ENCODE measurements around the gene DYSF. TPM values are rescaled to one million over a fixed set of nuclear protein-coding genes. Genes with fewer than 3 reads are reported as not detected.

DYSF gene
- polyA plus RNA-seq, 1 donor from 2014 or later, result 0.04 TPM

DNA sequence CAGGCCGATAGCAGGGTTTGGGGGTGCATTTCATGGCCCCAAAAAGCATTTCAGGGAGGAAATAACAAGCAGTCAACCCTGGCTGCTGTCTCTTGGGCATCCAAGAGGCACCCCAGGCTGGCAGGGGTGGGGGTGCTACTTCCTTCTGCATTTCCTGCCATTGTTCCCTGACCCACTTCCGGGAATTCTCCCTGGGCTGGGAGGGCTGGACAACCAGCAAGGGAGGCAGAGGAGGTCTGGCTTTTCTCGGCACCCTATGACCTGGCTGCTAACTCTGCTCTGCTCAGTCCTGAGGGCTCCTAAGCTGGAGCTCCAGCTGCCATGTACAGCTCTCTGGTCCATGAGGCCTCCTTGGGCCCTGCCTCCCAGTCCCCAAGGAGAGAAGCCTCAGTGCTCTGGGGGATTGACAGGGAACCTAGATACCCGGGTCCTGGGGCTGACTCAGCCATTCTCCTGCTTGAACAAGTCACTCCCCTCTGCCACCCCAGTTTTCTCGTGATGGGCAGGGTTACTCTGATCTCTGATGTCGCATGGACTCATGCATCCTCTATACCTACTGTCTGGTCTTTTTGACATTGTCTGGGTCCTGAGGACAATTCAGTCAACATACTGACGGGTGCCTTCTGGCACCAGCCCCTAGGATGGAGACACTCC, 47.2 kb downstream of the DYSF start:
- no peak overlapping the region for H3K27ac ChIP-seq (ENCODE audit: low read length)
- no peaks in the 10 kb centered on the region for H3K9me3 ChIP-seq (ENCODE audit: low read length)
- no peak overlapping the region for H2AFZ ChIP-seq (ENCODE audit: low read depth, low read length)

DNA sequence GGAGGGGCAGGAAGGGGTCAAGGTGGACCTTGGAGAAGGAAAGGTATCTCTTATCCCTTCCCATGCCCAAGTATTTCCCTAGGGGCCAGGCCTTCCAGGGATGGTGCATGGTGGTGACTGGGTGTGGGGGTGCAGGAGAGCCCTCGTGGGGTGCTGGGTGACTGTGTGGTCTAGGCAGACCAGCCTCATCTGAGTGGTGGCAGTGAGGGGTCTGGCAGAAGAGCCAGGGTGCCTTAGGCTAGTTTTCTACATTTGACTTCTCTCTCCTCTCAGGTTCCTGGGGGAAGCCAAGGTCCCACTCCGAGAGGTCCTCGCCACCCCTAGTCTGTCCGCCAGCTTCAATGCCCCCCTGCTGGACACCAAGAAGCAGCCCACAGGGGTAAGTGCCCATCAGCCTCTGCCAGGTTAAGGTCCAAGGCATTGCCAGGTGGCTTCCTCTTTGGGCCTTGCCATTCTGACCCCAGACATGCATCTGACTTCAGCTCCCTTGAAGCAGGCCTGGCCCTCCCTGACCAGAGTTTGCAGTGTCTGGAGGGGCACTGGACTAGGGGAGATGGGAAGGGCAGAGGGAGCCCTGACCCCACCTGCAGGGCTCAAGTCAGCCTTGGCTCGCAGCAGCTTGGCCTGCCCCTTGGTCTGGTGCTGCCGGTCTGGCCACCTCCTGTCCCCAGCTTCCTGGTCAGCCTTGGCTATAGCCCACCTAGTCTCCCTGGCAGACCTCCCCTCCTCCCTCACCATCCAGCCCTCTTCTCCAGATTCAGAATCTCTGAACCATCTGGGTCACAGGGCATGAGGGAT, 49.8 kb downstream of the DYSF start:
- Histone ChIP-seq H4K20me1 (ENCODE audit: insufficient read depth) (no peaks in the 10 kb centered on the region), H3K4me3 (ENCODE audit: low read length) (no peak overlapping the region), H3K9ac (ENCODE audit: low read length) (no peak overlapping the region), H3K9me2 (ENCODE audit: insufficient read depth, low read length) (no peaks in the 10 kb centered on the region), H3K36me3 (ENCODE audit: insufficient read depth, low read length) (no peaks in the 10 kb centered on the region), H2AFZ (ENCODE audit: low read depth, low read length) (no peak overlapping the region), H3K27ac (ENCODE audit: low read length) (no peak overlapping the region), H3K4me2 (ENCODE audit: low read length) (no peak overlapping the region), H3K9me3 (ENCODE audit: low read length) (no peaks in the 10 kb centered on the region), H3F3A (ENCODE audit: insufficient read depth, low read length, poor library complexity, severe bottlenecking) (no peaks in the 10 kb centered on the region), H3K79me2 (replicated peaks; ENCODE audit: insufficient read depth, low read length) (no peaks in the 10 kb centered on the region), H3K27me3 (ENCODE audit: insufficient read depth, low read depth, low read length) (no peaks in the 10 kb centered on the region)
- TF ChIP-seq, protein P1, sequence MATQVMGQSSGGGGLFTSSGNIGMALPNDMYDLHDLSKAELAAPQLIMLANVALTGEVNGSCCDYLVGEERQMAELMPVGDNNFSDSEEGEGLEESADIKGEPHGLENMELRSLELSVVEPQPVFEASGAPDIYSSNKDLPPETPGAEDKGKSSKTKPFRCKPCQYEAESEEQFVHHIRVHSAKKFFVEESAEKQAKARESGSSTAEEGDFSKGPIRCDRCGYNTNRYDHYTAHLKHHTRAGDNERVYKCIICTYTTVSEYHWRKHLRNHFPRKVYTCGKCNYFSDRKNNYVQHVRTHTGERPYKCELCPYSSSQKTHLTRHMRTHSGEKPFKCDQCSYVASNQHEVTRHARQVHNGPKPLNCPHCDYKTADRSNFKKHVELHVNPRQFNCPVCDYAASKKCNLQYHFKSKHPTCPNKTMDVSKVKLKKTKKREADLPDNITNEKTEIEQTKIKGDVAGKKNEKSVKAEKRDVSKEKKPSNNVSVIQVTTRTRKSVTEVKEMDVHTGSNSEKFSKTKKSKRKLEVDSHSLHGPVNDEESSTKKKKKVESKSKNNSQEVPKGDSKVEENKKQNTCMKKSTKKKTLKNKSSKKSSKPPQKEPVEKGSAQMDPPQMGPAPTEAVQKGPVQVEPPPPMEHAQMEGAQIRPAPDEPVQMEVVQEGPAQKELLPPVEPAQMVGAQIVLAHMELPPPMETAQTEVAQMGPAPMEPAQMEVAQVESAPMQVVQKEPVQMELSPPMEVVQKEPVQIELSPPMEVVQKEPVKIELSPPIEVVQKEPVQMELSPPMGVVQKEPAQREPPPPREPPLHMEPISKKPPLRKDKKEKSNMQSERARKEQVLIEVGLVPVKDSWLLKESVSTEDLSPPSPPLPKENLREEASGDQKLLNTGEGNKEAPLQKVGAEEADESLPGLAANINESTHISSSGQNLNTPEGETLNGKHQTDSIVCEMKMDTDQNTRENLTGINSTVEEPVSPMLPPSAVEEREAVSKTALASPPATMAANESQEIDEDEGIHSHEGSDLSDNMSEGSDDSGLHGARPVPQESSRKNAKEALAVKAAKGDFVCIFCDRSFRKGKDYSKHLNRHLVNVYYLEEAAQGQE (IDR thresholded peaks at IDR 0.05; ENCODE audit: borderline replicate concordance), result no peak
- TF ChIP-seq EP300 (conservative IDR thresholded peaks at IDR 0.05; ENCODE audit: poor library complexity, severe bottlenecking) (no peak), MXI1 (conservative IDR thresholded peaks at IDR 0.05; ENCODE audit: poor library complexity, severe bottlenecking) (no peak), POLR2AphosphoS5 (IDR thresholded peaks at IDR 0.05) (no peak), SMC3 (conservative IDR thresholded peaks at IDR 0.05; ENCODE audit: poor library complexity) (no peak), EZH2 (IDR thresholded peaks at IDR 0.05; ENCODE audit: borderline replicate concordance, insufficient read depth, low read length, poor library complexity, severe bottlenecking) (no peak), TAF1 (IDR thresholded peaks at IDR 0.05; ENCODE audit: low read depth) (no peak)
- TF ChIP-seq, protein P2, sequence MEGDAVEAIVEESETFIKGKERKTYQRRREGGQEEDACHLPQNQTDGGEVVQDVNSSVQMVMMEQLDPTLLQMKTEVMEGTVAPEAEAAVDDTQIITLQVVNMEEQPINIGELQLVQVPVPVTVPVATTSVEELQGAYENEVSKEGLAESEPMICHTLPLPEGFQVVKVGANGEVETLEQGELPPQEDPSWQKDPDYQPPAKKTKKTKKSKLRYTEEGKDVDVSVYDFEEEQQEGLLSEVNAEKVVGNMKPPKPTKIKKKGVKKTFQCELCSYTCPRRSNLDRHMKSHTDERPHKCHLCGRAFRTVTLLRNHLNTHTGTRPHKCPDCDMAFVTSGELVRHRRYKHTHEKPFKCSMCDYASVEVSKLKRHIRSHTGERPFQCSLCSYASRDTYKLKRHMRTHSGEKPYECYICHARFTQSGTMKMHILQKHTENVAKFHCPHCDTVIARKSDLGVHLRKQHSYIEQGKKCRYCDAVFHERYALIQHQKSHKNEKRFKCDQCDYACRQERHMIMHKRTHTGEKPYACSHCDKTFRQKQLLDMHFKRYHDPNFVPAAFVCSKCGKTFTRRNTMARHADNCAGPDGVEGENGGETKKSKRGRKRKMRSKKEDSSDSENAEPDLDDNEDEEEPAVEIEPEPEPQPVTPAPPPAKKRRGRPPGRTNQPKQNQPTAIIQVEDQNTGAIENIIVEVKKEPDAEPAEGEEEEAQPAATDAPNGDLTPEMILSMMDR (IDR thresholded peaks at IDR 0.05; ENCODE audit: poor library complexity, severe bottlenecking), result no peak

More for the DNA sequence above, 47.2 kb downstream of the DYSF start:
- Histone ChIP-seq H3K9me2 (ENCODE audit: insufficient read depth, low read length) (no peaks in the 10 kb centered on the region), H3K4me3 (ENCODE audit: low read length) (no peak overlapping the region), H3K9ac (ENCODE audit: low read length) (no peak overlapping the region), H3K36me3 (ENCODE audit: insufficient read depth, low read length) (no peaks in the 10 kb centered on the region), H3K4me2 (ENCODE audit: low read length) (no peak overlapping the region), H3F3A (ENCODE audit: insufficient read depth, low read length, poor library complexity, severe bottlenecking) (no peaks in the 10 kb centered on the region), H4K20me1 (ENCODE audit: insufficient read depth) (no peaks in the 10 kb centered on the region), H3K27me3 (ENCODE audit: insufficient read depth, low read depth, low read length) (no peaks in the 10 kb centered on the region), H3K79me2 (replicated peaks; ENCODE audit: insufficient read depth, low read length) (no peaks in the 10 kb centered on the region)
- no peak for TF ChIP-seq TAF1 (IDR thresholded peaks at IDR 0.05; ENCODE audit: low read depth)
- TF ChIP-seq EZH2 (IDR thresholded peaks at IDR 0.05; ENCODE audit: borderline replicate concordance, insufficient read depth, low read length, poor library complexity, severe bottlenecking), result no peak
- no peak for TF ChIP-seq SMC3 (conservative IDR thresholded peaks at IDR 0.05; ENCODE audit: poor library complexity)
- TF ChIP-seq, protein P2 (IDR thresholded peaks at IDR 0.05; ENCODE audit: poor library complexity, severe bottlenecking), result no peak
- no peak for TF ChIP-seq EP300 (conservative IDR thresholded peaks at IDR 0.05; ENCODE audit: poor library complexity, severe bottlenecking)
- no peak for TF ChIP-seq RAD21 (conservative IDR thresholded peaks at IDR 0.05)
- TF ChIP-seq POLR2AphosphoS5 (IDR thresholded peaks at IDR 0.05), result no peak
- TF ChIP-seq MXI1 (conservative IDR thresholded peaks at IDR 0.05; ENCODE audit: poor library complexity, severe bottlenecking), result no peak
- TF ChIP-seq, protein P1 (IDR thresholded peaks at IDR 0.05; ENCODE audit: borderline replicate concordance), result no peak

Measured in neural cell (in vitro differentiated cells).